H1 (cell line): ENCODE measurements around the gene MICA.

Source experiments
- CHD2 ChIP-seq: IDR thresholded peaks from 2 replicates; pipeline ENCODE4 v1.6.1; 2012; ENCODE audit warnings: low read length, improper control_type of control experiment
- EP300 ChIP-seq, 2 experiments: IDR thresholded peaks; 1 replicate in 1 of 2; 2 replicates in 1 of 2; pipeline ENCODE4 v1.6.1; 2011 to 2012; ENCODE audit warnings: low read depth in 2 of 2, low read length in 2 of 2, mild to moderate bottlenecking in 2 of 2, borderline replicate concordance in 1 of 2, inconsistent platforms in 1 of 2, moderate library complexity in 1 of 2
- KDM1A ChIP-seq: fragments of 200-600, 300-600 bp; sonication (generic); IDR thresholded peaks from 2 replicates; pipeline ENCODE4 v1.7.1; 2016; ENCODE audit warnings: mild to moderate bottlenecking, low read length, borderline replicate concordance
- KDM4A ChIP-seq: IDR thresholded peaks from one replicate; pipeline ENCODE4 v1.7.1; 2012; ENCODE audit warnings: low read depth, mild to moderate bottlenecking, moderate library complexity, low read length, inconsistent platforms; ENCODE audit not compliant: severe bottlenecking
- POLR2A ChIP-seq, 2 experiments: IDR thresholded peaks; 1 replicate in 1 of 2; 2 replicates in 1 of 2; pipeline ENCODE4 v1.6.1; 2011; ENCODE audit warnings: low read depth in 2 of 2, low read length in 2 of 2, mild to moderate bottlenecking in 2 of 2; ENCODE audit errors: control extremely low read depth in 1 of 2
- POLR2AphosphoS5 ChIP-seq: IDR thresholded peaks from 2 replicates; pipeline ENCODE4 v1.6.1; 2011; ENCODE audit warnings: low read depth, low read length
- SAP30 ChIP-seq: fragments of 300-600 bp; sonication (generic); IDR thresholded peaks from 2 replicates; pipeline ENCODE4 v1.7.1; 2012; ENCODE audit warnings: low read length, moderate library complexity, mild to moderate bottlenecking, inconsistent platforms; ENCODE audit not compliant: insufficient read depth, insufficient replicate concordance
- SIN3A ChIP-seq, 2 experiments: IDR thresholded peaks in 1 of 2; conservative IDR thresholded peaks in 1 of 2; 2 replicates each; pipeline ENCODE4 v1.6.1; 2011 to 2012; ENCODE audit warnings: low read length in 2 of 2, improper control_type of control experiment in 1 of 2, low read depth in 1 of 2, mild to moderate bottlenecking in 1 of 2
- YY1 ChIP-seq: IDR thresholded peaks from 2 replicates; pipeline ENCODE4 v1.6.1; 2011; ENCODE audit warnings: low read depth, mild to moderate bottlenecking, low read length
- TF ChIP-seq, protein P1 (sequence below), 3 experiments: IDR thresholded peaks; 1 replicate in 2 of 3; 2 replicates in 1 of 3; pipeline versions ENCODE4 v1.5.1 to v1.6.1; 2011; ENCODE audit warnings: low read length in 3 of 3, mild to moderate bottlenecking in 3 of 3, inconsistent platforms in 2 of 3, low read depth in 1 of 3, moderate library complexity in 1 of 3; ENCODE audit not compliant: insufficient read depth in 1 of 3; ENCODE audit errors: control extremely low read depth in 1 of 3
- TF ChIP-seq, protein P2 (sequence below): IDR thresholded peaks from 2 replicates; pipeline ENCODE4 v1.6.1; 2011; ENCODE audit warnings: low read depth, mild to moderate bottlenecking, low read length; ENCODE audit not compliant: insufficient read depth

DNA sequence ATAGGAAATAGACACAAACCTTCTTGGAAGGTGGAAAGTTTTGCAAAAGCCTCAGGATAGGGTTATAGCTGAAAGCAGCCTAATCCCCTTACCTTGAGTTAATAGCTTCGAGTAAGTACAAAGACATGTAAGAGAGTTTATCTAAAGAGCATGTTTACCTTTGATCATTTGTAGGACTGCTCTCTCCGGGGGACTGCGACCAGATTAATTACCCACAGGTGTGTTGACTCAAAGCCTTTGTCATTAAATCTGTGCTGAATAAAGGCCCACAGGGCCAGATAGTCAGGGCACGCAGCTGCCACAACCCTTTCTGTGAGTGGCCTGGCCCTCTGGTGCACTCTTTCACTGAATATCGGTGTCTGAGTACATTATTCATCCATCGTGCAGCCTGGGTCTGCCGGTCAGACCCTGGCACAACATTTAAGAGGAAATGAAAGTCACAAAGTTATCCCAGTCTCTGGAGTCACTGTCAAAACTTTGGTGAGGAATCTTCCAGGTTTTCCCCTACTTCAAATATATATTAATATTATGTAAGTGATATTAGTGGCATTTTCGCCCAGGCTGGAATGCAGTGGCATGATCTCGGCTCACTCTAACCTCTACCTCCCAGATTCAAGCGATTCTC lies 5.4 kb upstream of the MICA start:
- TF ChIP-seq, protein P1, sequence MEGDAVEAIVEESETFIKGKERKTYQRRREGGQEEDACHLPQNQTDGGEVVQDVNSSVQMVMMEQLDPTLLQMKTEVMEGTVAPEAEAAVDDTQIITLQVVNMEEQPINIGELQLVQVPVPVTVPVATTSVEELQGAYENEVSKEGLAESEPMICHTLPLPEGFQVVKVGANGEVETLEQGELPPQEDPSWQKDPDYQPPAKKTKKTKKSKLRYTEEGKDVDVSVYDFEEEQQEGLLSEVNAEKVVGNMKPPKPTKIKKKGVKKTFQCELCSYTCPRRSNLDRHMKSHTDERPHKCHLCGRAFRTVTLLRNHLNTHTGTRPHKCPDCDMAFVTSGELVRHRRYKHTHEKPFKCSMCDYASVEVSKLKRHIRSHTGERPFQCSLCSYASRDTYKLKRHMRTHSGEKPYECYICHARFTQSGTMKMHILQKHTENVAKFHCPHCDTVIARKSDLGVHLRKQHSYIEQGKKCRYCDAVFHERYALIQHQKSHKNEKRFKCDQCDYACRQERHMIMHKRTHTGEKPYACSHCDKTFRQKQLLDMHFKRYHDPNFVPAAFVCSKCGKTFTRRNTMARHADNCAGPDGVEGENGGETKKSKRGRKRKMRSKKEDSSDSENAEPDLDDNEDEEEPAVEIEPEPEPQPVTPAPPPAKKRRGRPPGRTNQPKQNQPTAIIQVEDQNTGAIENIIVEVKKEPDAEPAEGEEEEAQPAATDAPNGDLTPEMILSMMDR (IDR thresholded peaks at IDR 0.05; ENCODE audit: control extremely low read depth in 1 of 3, insufficient read depth in 1 of 3, low read depth in 1 of 3, low read length in 3 of 3), result no peak
- TF ChIP-seq SIN3A (conservative IDR thresholded peaks at IDR 0.05 in 1 of 2, IDR thresholded peaks at IDR 0.05 in 1 of 2; ENCODE audit: low read depth in 1 of 2, low read length in 2 of 2), result no peak
- no peak for TF ChIP-seq KDM4A
- no peak for TF ChIP-seq SAP30
- no peak for TF ChIP-seq YY1
- no peak for TF ChIP-seq POLR2AphosphoS5
- TF ChIP-seq EP300 (IDR thresholded peaks at IDR 0.05; ENCODE audit: borderline replicate concordance in 1 of 2, low read depth in 2 of 2, low read length in 2 of 2), result no peak
- TF ChIP-seq CHD2, result no peak
- TF ChIP-seq KDM1A, result no peak
- TF ChIP-seq, protein P2, sequence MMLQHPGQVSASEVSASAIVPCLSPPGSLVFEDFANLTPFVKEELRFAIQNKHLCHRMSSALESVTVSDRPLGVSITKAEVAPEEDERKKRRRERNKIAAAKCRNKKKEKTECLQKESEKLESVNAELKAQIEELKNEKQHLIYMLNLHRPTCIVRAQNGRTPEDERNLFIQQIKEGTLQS, result no peak
- TF ChIP-seq POLR2A (IDR thresholded peaks at IDR 0.05; ENCODE audit: control extremely low read depth in 1 of 2, low read depth in 2 of 2, low read length in 2 of 2), result no peak
